ENCODE measurements around the gene DLX3.

The DLX3 gene

GRCh38 chr17:50023520-50023919 lies 28.5 kb upstream of the DLX3 start:
- no peak for DNase-seq (ENCODE audit: low spot score)

- DNase-seq (ENCODE audit: low spot score), result no peak
These were observed 27.6 kb upstream of the DLX3 start for GRCh38 chr17:50022463-50023130.

GRCh38 chr17:50021681-50022370 lies 26.8 kb upstream of the DLX3 start:
- DNase-seq (ENCODE audit: low spot score), result no peak

- no peak for DNase-seq (ENCODE audit: low spot score)
These were observed 26.0 kb upstream of the DLX3 start for GRCh38 chr17:50020841-50021599.

GRCh38 chr17:50018909-50019308 lies 23.9 kb upstream of the DLX3 start:
- no peak for DNase-seq (ENCODE audit: low spot score)

GRCh38 chr17:50015146-50015545 lies 20.1 kb upstream of the DLX3 start:
- no peak for DNase-seq (ENCODE audit: low spot score)

GRCh38 chr17:50014471-50015088 lies 19.6 kb upstream of the DLX3 start:
- DNase-seq (ENCODE audit: low spot score), result no peak

GRCh38 chr17:50013079-50013478 lies 18.1 kb upstream of the DLX3 start:
- DNase-seq (ENCODE audit: low spot score), result no peak

- DNase-seq (ENCODE audit: low spot score), result no peak
These were observed 14.3 kb upstream of the DLX3 start for GRCh38 chr17:50009282-50009681.

GRCh38 chr17:50003911-50004310 lies 8.9 kb upstream of the DLX3 start:
- DNase-seq (ENCODE audit: low spot score), result no peak

GRCh38 chr17:49998836-49999511 lies 4.0 kb upstream of the DLX3 start:
- DNase-seq (ENCODE audit: low spot score), result no peak

- peak; percentile 87 for DNase-seq (ENCODE audit: low spot score)
These were observed 3.0 kb upstream of the DLX3 start for GRCh38 chr17:49997773-49998703.

GRCh38 chr17:49997301-49997650 lies 2.3 kb upstream of the DLX3 start:
- no peak for DNase-seq (ENCODE audit: low spot score)

GRCh38 chr17:49996495-49997300 lies 1.7 kb upstream of the DLX3 start:
- DNase-seq (ENCODE audit: low spot score), result peak; percentile 25

- DNase-seq (ENCODE audit: low spot score), result no peak
These were observed 1.1 kb upstream of the DLX3 start for GRCh38 chr17:49996121-49996494.

- no peak for DNase-seq (ENCODE audit: low spot score)
These were observed 654 bp downstream of the DLX3 start for GRCh38 chr17:49994085-49995054.

- DNase-seq (ENCODE audit: low spot score), result no peak
These were observed 1.5 kb downstream of the DLX3 start for GRCh38 chr17:49993423-49994060.

- no peak for DNase-seq (ENCODE audit: low spot score)
These were observed 2.0 kb downstream of the DLX3 start for GRCh38 chr17:49992933-49993422.

Measured in hematopoietic multipotent progenitor cell treated with erythropoietin and hydrocortisone succinate and interleukin-3 and kit ligand, for 17 days (in vitro differentiated cells).